DOHH2 (cell line): Measurements from ENCODE around the gene MTPN.

Experiments
- CTCF ChIP-seq: fragments of 200-600 bp; sonication (generic); IDR thresholded peaks from one replicate; pipeline ENCODE4 v1.5.1; 2014; ENCODE audit warnings: antibody characterized with exemption, mild to moderate bottlenecking, low read depth, low read length; ENCODE audit not compliant: poor library complexity, severe bottlenecking
- EZH2phosphoT487 ChIP-seq: fragments of 200-600 bp; sonication (generic); IDR thresholded peaks from 2 replicates; pipeline ENCODE4 v1.6.1; 2017; ENCODE audit warnings: borderline replicate concordance, mild to moderate bottlenecking, antibody characterized with exemption, low read length, moderate library complexity, mixed read lengths

GRCh38 chr7:135879233-135879632 is 97.9 kb downstream of the MTPN start:
- no peak for TF ChIP-seq CTCF
- no peak for TF ChIP-seq EZH2phosphoT487
